H7 (cell line): ENCODE data around the gene GMDS. TPM values are rescaled to one million over a fixed set of nuclear protein-coding genes. Genes with fewer than 3 reads are reported as not detected.

Experiments used
- DNase-seq: peaks from one replicate; pipeline ENCODE4 v3.0.0; 2012
- H3K27me3 ChIP-seq: 2 replicates; pipeline ENCODE4 v1.6.0; 2011; ENCODE audit warnings: mild to moderate bottlenecking, low read length; ENCODE audit not compliant: control insufficient read depth, insufficient read depth
- H3K36me3 ChIP-seq: replicated peaks from 2 replicates; pipeline ENCODE4 v1.5.1; 2011; ENCODE audit warnings: low read length; ENCODE audit not compliant: control insufficient read depth, insufficient read depth
- H3K4me3 ChIP-seq: 2 replicates; pipeline ENCODE4 v1.5.1; 2011; ENCODE audit warnings: low read depth, mild to moderate bottlenecking, control low read depth, low read length, moderate library complexity; ENCODE audit not compliant: insufficient read depth
- total RNA-seq: library from RNA; depleted of rRNA; stranded (reverse); fragments of >200 nt; shearing (Covaris generic); gene quantifications from 2 replicates; pipeline ENCODE4 v1.2.3, GENCODE V29; 2014

The GMDS gene
- total RNA-seq, 1 experiment from 2014 or later, result 9.0 TPM

- H3K4me3 ChIP-seq, result no peak overlapping the region
- no peaks in the 10 kb centered on the region for H3K27me3 ChIP-seq
- DNase-seq, result no peak
- no peaks in the 10 kb centered on the region for H3K36me3 ChIP-seq
Observed at GRCh38 chr6:2204272-2204671, 41.1 kb downstream of the GMDS start.

- H3K36me3 ChIP-seq, result no peaks in the 10 kb centered on the region
- no peak for DNase-seq
- H3K4me3 ChIP-seq, result no peak overlapping the region
- H3K27me3 ChIP-seq, result no peaks in the 10 kb centered on the region
Observed at GRCh38 chr6:2203264-2203663, 42.1 kb downstream of the GMDS start.

- no peaks in the 10 kb centered on the region; the same call in 1 of the 2 replicates for H3K36me3 ChIP-seq
- DNase-seq, result no peak
- no peak overlapping the region for H3K4me3 ChIP-seq
- H3K27me3 ChIP-seq, result no peaks in the 10 kb centered on the region
Observed at GRCh38 chr6:2197984-2198383, 47.4 kb downstream of the GMDS start.

GRCh38 chr6:2197177-2197671, 48.2 kb downstream of the GMDS start:
- no peak for DNase-seq
- Histone ChIP-seq H3K4me3 (no peak overlapping the region), H3K27me3 (no peaks in the 10 kb centered on the region), H3K36me3 (no peaks in the 10 kb centered on the region; the same call in 1 of the 2 replicates)

- peak; percentile 28 for DNase-seq
- no peaks in the 10 kb centered on the region for H3K27me3 ChIP-seq
Observed at GRCh38 chr6:2196079-2196679, 49.2 kb downstream of the GMDS start.

GRCh38 chr6:2194643-2195042, 50.8 kb downstream of the GMDS start:
- no peaks in the 10 kb centered on the region for H3K27me3 ChIP-seq
- DNase-seq, result no peak
- H3K36me3 ChIP-seq, result no peaks in the 10 kb centered on the region; the same call in 1 of the 2 replicates
- H3K4me3 ChIP-seq, result no peak overlapping the region

More at GRCh38 chr6:2196079-2196679, 49.2 kb downstream of the GMDS start:
- Histone ChIP-seq H3K36me3 (no peaks in the 10 kb centered on the region; the same call in 1 of the 2 replicates), H3K4me3 (no peak overlapping the region)

- H3K27me3 ChIP-seq, result no peaks in the 10 kb centered on the region
- H3K4me3 ChIP-seq, result no peak overlapping the region
- DNase-seq, result no peak
- no peaks in the 10 kb centered on the region; the same call in 1 of the 2 replicates for H3K36me3 ChIP-seq
Observed at GRCh38 chr6:2193931-2194330, 51.5 kb downstream of the GMDS start.

- DNase-seq, result no peak
- H3K36me3 ChIP-seq, result no peaks in the 10 kb centered on the region; the same call in 1 of the 2 replicates
- H3K4me3 ChIP-seq, result no peak overlapping the region
- no peaks in the 10 kb centered on the region for H3K27me3 ChIP-seq
Observed at GRCh38 chr6:2192976-2193375, 52.4 kb downstream of the GMDS start.

- no peak for DNase-seq
- Histone ChIP-seq H3K27me3 (no peaks in the 10 kb centered on the region), H3K36me3 (no peaks in the 10 kb centered on the region; the same call in 1 of the 2 replicates), H3K4me3 (no peak overlapping the region)
Observed at GRCh38 chr6:2191390-2191740, 54.0 kb downstream of the GMDS start.

- Histone ChIP-seq H3K4me3 (no peak overlapping the region), H3K27me3 (no peaks in the 10 kb centered on the region), H3K36me3 (no peaks in the 10 kb centered on the region; the same call in 1 of the 2 replicates)
- DNase-seq, result peak; percentile 49
Observed at GRCh38 chr6:2190661-2191389, 54.6 kb downstream of the GMDS start.

GRCh38 chr6:2188856-2189384, 56.5 kb downstream of the GMDS start:
- Histone ChIP-seq H3K36me3 (no peaks in the 10 kb centered on the region; the same call in 1 of the 2 replicates), H3K4me3 (no peak overlapping the region), H3K27me3 (no peaks in the 10 kb centered on the region)
- no peak for DNase-seq

- DNase-seq, result no peak
- H3K36me3 ChIP-seq, result no peaks in the 10 kb centered on the region; the same call in 1 of the 2 replicates
- no peak overlapping the region for H3K4me3 ChIP-seq
- H3K27me3 ChIP-seq, result no peaks in the 10 kb centered on the region
Observed at GRCh38 chr6:2188397-2188796, 57.0 kb downstream of the GMDS start.

GRCh38 chr6:2187826-2188225, 57.6 kb downstream of the GMDS start:
- Histone ChIP-seq H3K27me3 (no peaks in the 10 kb centered on the region), H3K36me3 (no peaks in the 10 kb centered on the region), H3K4me3 (no peak overlapping the region)
- DNase-seq, result no peak

GRCh38 chr6:2186516-2186915, 58.9 kb downstream of the GMDS start:
- H3K4me3 ChIP-seq, result no peak overlapping the region
- H3K27me3 ChIP-seq, result no peaks in the 10 kb centered on the region
- DNase-seq, result no peak
- no peaks in the 10 kb centered on the region for H3K36me3 ChIP-seq

GRCh38 chr6:2185466-2185865, 59.9 kb downstream of the GMDS start:
- H3K36me3 ChIP-seq, result no peaks in the 10 kb centered on the region
- H3K27me3 ChIP-seq, result no peaks in the 10 kb centered on the region
- H3K4me3 ChIP-seq, result no peak overlapping the region
- DNase-seq, result no peak
